Measurements from ENCODE around the gene LRRN3.
A peak's percentile ranks its signal among the peaks of the same experiment; 100 is the strongest.

Gene LRRN3

DNA sequence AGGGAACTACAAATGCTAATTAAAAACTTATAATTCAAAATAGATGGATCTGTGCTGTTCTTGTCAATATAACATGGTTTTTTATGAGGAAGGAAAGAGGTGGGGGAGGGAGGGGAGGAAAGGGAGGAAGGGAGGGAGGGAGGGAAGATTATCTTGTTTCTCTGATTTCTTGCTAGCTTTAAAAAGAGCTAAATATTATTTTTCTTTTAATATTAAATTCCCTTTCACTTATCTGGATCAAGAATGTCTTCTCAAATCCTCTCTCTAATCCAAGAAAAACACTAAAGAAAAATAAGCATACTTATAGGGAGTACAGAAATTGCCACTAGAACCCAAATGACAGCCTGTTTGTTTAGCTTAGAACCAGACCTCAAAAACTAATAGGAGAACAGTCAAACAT, 55.2 kb downstream of the LRRN3 start:
- no peak for DNase-seq (ENCODE audit: low read depth in 2 of 2)
- no peak overlapping the region for H3K4me3 ChIP-seq (replicated peaks in 1 of 2; ENCODE audit: low read depth in 2 of 2, low read length in 2 of 2)
- TF ChIP-seq, protein P1, sequence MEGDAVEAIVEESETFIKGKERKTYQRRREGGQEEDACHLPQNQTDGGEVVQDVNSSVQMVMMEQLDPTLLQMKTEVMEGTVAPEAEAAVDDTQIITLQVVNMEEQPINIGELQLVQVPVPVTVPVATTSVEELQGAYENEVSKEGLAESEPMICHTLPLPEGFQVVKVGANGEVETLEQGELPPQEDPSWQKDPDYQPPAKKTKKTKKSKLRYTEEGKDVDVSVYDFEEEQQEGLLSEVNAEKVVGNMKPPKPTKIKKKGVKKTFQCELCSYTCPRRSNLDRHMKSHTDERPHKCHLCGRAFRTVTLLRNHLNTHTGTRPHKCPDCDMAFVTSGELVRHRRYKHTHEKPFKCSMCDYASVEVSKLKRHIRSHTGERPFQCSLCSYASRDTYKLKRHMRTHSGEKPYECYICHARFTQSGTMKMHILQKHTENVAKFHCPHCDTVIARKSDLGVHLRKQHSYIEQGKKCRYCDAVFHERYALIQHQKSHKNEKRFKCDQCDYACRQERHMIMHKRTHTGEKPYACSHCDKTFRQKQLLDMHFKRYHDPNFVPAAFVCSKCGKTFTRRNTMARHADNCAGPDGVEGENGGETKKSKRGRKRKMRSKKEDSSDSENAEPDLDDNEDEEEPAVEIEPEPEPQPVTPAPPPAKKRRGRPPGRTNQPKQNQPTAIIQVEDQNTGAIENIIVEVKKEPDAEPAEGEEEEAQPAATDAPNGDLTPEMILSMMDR (IDR thresholded peaks at IDR 0.05; ENCODE audit: low read depth, low read length): no peak

DNA sequence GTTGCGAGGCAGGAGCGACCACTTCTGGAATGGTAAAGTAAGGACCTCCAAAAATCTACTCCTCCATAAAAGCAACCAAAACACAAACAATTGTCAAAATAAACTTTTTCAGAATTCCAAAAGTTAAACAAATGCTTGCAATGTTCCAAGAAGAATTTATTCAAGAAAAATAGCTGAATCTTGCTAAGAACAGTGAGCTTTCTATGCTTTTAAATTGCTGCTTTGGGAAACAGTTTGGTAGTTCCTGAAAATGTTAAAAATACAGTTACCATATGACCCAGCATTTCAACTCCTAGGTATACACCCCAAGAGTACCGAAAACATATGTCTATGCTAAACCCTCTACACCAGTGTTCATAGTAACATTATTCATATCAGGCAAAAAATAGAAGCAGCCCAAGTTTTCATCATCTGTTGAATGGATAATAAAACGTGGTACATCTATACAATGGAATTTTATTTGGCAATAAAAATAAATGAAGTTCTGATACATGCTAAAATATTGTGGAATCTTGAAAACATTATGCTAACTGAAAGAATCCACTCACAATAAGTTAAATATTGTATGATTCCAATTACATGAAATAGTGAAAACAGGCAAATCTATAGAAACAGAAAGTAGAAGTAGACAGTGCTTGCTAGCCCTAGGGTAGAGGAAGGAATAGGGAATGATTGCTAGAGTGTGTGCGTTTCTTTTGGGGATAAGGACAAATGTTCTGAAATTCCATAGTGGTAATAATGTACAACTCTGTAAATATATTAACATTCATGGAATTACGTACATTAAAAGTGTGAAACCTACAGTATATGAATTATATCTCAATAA, 57.0 kb downstream of the LRRN3 start:
- no peak overlapping the region for H3K4me3 ChIP-seq (replicated peaks in 1 of 2; ENCODE audit: low read depth in 2 of 2, low read length in 2 of 2)
- TF ChIP-seq, protein P1 (IDR thresholded peaks at IDR 0.05; ENCODE audit: low read depth, low read length): no peak
- no peak for DNase-seq (ENCODE audit: low read depth in 2 of 2)

DNA sequence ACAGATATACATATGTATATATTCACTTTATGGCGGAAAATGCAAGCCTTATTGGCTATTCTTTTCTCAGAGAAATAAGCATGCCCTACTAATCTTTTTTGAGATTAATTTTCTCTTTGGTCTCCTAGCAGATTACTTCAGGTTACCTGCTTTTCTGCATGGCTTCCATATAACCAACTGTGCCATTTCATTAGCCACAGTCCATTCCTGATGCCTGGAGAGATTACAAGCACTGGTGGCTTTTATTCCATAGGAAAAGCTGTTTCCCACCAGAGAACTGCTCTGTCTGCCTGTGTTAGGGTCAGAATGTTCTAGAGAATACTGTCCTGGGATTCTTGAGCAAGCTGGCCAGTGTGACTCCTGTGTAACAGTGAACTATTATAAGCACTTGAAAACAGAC, 59.8 kb downstream of the LRRN3 start:
- no peak for DNase-seq (ENCODE audit: low read depth in 2 of 2)
- TF ChIP-seq, protein P1 (IDR thresholded peaks at IDR 0.05; ENCODE audit: low read depth, low read length): no peak
- H3K4me3 ChIP-seq (replicated peaks in 1 of 2; ENCODE audit: low read depth in 2 of 2, low read length in 2 of 2): no peak overlapping the region

DNA sequence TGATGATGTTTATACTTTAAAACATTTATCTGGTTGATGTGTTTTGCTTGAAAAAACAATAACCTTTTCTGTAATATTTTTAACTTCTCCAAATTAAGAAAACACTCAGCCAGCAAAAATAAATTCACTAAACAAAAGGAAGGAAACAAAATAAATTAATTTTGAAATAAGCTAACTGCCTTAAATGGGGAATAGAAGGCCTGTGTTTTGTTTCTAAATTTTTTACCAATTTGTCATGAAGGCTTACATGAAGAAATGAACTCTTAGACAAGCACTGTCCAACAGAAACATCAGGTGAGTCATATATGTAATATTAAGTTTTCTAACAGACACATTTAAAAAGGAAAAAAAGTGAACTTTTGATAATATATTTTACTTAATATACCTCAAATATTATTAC, 68.5 kb downstream of the LRRN3 start:
- no peak overlapping the region for H3K4me3 ChIP-seq (replicated peaks in 1 of 2; ENCODE audit: low read depth in 2 of 2, low read length in 2 of 2)
- DNase-seq (ENCODE audit: low read depth in 2 of 2): peak in 1 of 2 donors; percentile 79
- TF ChIP-seq, protein P1 (IDR thresholded peaks at IDR 0.05; ENCODE audit: low read depth, low read length): no peak

DNA sequence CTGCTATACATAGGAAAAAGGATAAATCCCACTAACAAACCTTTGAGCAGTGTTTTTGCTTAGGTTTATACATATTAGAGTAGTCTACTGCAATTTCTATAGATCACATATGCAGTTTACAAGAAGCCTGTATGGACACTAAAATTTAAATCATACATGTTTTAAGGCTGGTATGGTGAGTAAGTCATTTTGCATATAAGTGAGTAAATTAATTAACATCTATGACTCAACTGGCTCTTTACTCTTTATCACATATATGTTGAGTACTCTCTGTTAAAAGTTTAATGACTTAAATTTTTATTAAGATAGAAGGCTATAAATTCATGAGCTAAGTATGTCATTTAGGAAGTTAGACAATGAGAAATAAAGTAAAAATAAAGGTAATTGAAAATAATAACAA, 69.4 kb downstream of the LRRN3 start:
- H3K4me3 ChIP-seq (replicated peaks in 1 of 2; ENCODE audit: low read depth in 2 of 2, low read length in 2 of 2): no peak overlapping the region
- TF ChIP-seq, protein P1 (IDR thresholded peaks at IDR 0.05; ENCODE audit: low read depth, low read length): no peak
- no peak for DNase-seq (ENCODE audit: low read depth in 2 of 2)

DNA sequence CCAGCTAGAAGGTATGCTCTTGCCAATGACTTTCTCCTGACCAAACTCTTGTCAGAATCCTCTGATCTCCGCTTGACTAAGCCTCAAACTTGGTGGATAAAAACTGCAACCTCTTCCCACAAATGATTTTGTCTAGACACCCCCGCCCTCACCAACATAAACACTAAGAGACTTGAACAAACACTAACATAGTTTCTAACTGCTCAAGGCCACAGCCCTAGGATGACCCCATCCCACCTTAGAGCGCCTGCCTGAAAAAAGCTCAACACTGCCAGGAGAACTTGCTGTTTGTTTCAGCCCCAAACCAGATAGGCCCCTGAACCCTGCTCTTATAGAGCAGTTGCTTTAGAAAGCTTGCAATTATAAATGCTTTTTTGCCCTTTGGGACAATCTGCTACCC, 71.8 kb downstream of the LRRN3 start:
- TF ChIP-seq, protein P1 (IDR thresholded peaks at IDR 0.05; ENCODE audit: low read depth, low read length): no peak
- DNase-seq (ENCODE audit: low read depth in 2 of 2): no peak
- H3K4me3 ChIP-seq (replicated peaks in 1 of 2; ENCODE audit: low read depth in 2 of 2, low read length in 2 of 2): no peak overlapping the region

DNA sequence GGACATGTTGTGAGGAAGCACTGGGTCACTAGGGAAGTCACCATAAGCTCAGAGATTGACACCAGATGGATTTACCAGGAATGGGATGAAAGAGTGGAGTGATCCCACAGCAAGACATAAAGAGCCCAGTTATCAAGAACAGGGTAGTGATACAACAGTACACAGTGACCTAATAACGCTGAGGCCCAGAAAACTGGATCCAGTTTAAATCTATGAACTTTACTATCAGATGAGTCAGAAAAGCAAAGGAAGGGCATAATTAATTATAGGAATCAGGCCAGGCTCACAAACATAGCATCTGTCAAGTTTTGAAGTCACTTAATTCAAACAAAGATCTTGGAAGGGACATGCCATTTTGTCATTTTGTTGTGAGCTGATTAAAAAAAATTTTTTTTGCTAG, 73.5 kb downstream of the LRRN3 start:
- TF ChIP-seq, protein P1 (IDR thresholded peaks at IDR 0.05; ENCODE audit: low read depth, low read length): no peak
- no peak for DNase-seq (ENCODE audit: low read depth in 2 of 2)
- no peak overlapping the region for H3K4me3 ChIP-seq (replicated peaks in 1 of 2; ENCODE audit: low read depth in 2 of 2, low read length in 2 of 2)
